Sigmoid colon (tissue), 7 donors: ENCODE measurements around the gene OPCML. TPM values are rescaled to one million over a fixed set of nuclear protein-coding genes. Genes with fewer than 3 reads are reported as not detected.

ENCODE experiments used
- DNase-seq: peaks from one replicate; pipeline ENCODE4 v3.0.0-alpha.2; 2019
- H3K27ac ChIP-seq, 4 donors: fragments of 200-600 bp; sonication (generic); one replicate each; pipeline ENCODE4 v1.5.1; 2016 to 2019; ENCODE audit warnings: mild to moderate bottlenecking in 1 of 4
- H3K27me3 ChIP-seq, 3 donors: fragments of 200-600 bp; sonication (generic); one replicate each; pipeline ENCODE4 v1.5.1; 2019; ENCODE audit warnings: mild to moderate bottlenecking in 1 of 3
- H3K36me3 ChIP-seq, 4 donors: fragments of 200-600 bp; sonication (generic); one replicate each; pipeline ENCODE4 v1.5.1; 2016 to 2019
- H3K4me1 ChIP-seq, 4 donors: fragments of 200-600 bp; sonication (generic); one replicate each; pipeline ENCODE4 v1.5.1; 2017 to 2019
- H3K4me3 ChIP-seq, 4 donors: fragments of 200-600 bp; sonication (generic); one replicate each; pipeline ENCODE4 v1.5.1; 2017 to 2019; ENCODE audit warnings: mild to moderate bottlenecking in 2 of 4, moderate library complexity in 1 of 4
- H3K9me3 ChIP-seq, 4 donors: fragments of 200-600 bp in 3 of 4; sonication (generic) in 3 of 4; one replicate each; pipeline versions ENCODE4 v1.5.1 to v1.6.1; 2013 to 2019
- CTCF ChIP-seq, 4 experiments: fragments of 450-650 bp in 3 of 4; fragments of 200-600 bp in 1 of 4; IDR thresholded peaks; one replicate each; pipeline ENCODE4 v1.5.1; 2016 to 2019; ENCODE audit warnings: antibody characterized with exemption in 4 of 4, mild to moderate bottlenecking in 3 of 4, moderate library complexity in 2 of 4
- EP300 ChIP-seq, 4 donors: sonication (generic); formaldehyde crosslinking; IDR thresholded peaks; one replicate each; pipeline ENCODE4 v1.6.1; 2017; ENCODE audit warnings: antibody characterized with exemption in 4 of 4
- POLR2A ChIP-seq, 2 donors: fragments of 450-650 bp; IDR thresholded peaks; one replicate each; pipeline ENCODE4 v1.6.1; 2016; ENCODE audit warnings: antibody characterized with exemption in 2 of 2, mild to moderate bottlenecking in 2 of 2, moderate library complexity in 2 of 2
- POLR2AphosphoS5 ChIP-seq, 4 donors: sonication (generic); formaldehyde crosslinking; IDR thresholded peaks; one replicate each; pipeline ENCODE4 v1.6.1; 2017; ENCODE audit warnings: antibody characterized with exemption in 4 of 4
- WGBS, 2 donors: extraction: QIAGEN DNeasy Blood & Tissue Kit; methylation state at CpG; one replicate each; pipeline ENCODE4 v1.1.7; 2013; 5-methylcytosine and 5-hydroxymethylcytosine counted together
- intact Hi-C: fragments of 100-400 bp; cut with DNase I; formaldehyde crosslinking; loops from one replicate; pipeline ENCODE4 v1.15.1; 2023
- polyA plus RNA-seq, 3 donors: library from polyadenylated mRNA; stranded (reverse); fragments of 200-250 nt; gene quantifications; one replicate each; pipeline ENCODE4 v1.2.3, GENCODE V29; 2013
- total RNA-seq, 4 donors: library from RNA; depleted of rRNA; stranded (reverse); fragments of >200 nt; gene quantifications; one replicate each; pipeline ENCODE4 v1.1.0, GENCODE V29; 2016
- donor health status: healthy with polysubstance abuse.
- donor health status: Bipolar disorder and iron deficiency.
- donor health status: healthy.

OPCML gene
- total and polyA plus RNA-seq, 7 donors = under 0.01 to 0.14 (median 0.03) TPM; not detected in 4

GRCh38 chr11:133118563-133119268 is 413.6 kb downstream of the OPCML start:
- TF ChIP-seq POLR2AphosphoS5 (IDR thresholded peaks at IDR 0.05) (no peak), CTCF (IDR thresholded peaks at IDR 0.05) (no peak), POLR2A (IDR thresholded peaks at IDR 0.05) (no peak), EP300 (IDR thresholded peaks at IDR 0.05) (no peak)
- intact Hi-C loops = no loop called here
- no peaks in the 10 kb centered on the region for H3K9me3 ChIP-seq
- DNase-seq = no peak
- no peaks in the 10 kb centered on the region for H3K36me3 ChIP-seq
- no peaks in the 10 kb centered on the region for H3K27me3 ChIP-seq
- H3K4me3 ChIP-seq = no peak overlapping the region
- H3K4me1 ChIP-seq = no peaks in the 10 kb centered on the region
- WGBS, 2 donors = 79 to 82% methylated on average over 7 of the region's 7 CpGs
- H3K27ac ChIP-seq = no peak overlapping the region

- Histone ChIP-seq H3K9me3 (no peaks in the 10 kb centered on the region), H3K4me1 (no peaks in the 10 kb centered on the region), H3K36me3 (no peaks in the 10 kb centered on the region), H3K27me3 (no peaks in the 10 kb centered on the region), H3K4me3 (no peak overlapping the region), H3K27ac (no peak overlapping the region)
- no peak for TF ChIP-seq POLR2A (IDR thresholded peaks at IDR 0.05)
- no peak for TF ChIP-seq POLR2AphosphoS5 (IDR thresholded peaks at IDR 0.05)
- no peak for TF ChIP-seq CTCF (IDR thresholded peaks at IDR 0.05)
- TF ChIP-seq EP300 (IDR thresholded peaks at IDR 0.05) = no peak
- 89 to 91% methylated on average over 7 of the region's 7 CpGs for WGBS, 2 donors
- intact Hi-C loops = no loop called here
- DNase-seq = no peak
These were observed 417.2 kb downstream of the OPCML start for GRCh38 chr11:133115099-133115498.

DNA sequence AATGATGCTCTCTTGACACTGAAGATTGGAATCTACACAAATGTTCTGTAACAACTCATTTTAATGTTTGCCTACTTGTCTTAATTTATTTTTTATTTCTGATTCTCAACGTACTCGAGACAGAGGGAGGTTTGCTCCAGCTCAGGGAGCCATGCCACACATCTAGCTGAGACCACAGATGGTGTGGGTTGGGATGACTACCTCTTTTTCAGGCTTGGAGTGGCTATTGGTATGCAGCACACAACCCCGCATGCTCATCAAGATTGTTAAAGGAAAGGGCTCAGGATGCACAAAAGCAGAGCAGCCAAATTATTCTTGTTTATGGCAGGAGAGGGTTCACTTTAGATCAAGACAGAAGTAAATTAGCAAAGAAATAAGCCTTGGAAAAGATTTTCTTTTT is 424.5 kb downstream of the OPCML start:
- Histone ChIP-seq H3K27ac (no peak overlapping the region), H3K27me3 (no peaks in the 10 kb centered on the region), H3K36me3 (no peaks in the 10 kb centered on the region), H3K4me3 (no peak overlapping the region), H3K9me3 (no peaks in the 10 kb centered on the region), H3K4me1 (no peaks in the 10 kb centered on the region)
- WGBS, 2 donors = 47 to 83% methylated on average over 3 of the region's 3 CpGs
- intact Hi-C loops = no loop called here
- no peak for DNase-seq
- TF ChIP-seq CTCF (IDR thresholded peaks at IDR 0.05) (no peak), EP300 (IDR thresholded peaks at IDR 0.05) (no peak), POLR2A (IDR thresholded peaks at IDR 0.05) (no peak), POLR2AphosphoS5 (IDR thresholded peaks at IDR 0.05) (no peak)

DNA sequence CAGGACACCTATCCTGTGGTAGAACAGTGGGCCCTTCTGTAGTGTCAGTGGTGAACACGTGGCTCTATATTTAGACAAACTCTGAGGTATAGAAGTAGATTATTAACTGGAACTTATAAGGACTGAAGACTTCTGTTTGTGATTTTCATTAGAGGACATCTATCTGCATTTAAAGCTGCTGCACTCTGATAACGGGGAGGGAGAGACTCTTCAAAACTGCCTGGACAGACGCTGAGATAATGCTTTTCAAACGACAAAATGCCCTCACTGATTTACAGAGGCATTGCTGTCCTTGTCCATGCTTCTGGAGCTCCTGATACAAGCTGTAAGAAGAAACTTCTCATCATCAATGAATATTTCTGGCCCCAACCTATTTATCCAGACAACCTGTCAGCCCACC is 425.2 kb downstream of the OPCML start:
- intact Hi-C loops = no loop called here
- Histone ChIP-seq H3K9me3 (no peaks in the 10 kb centered on the region), H3K27me3 (no peaks in the 10 kb centered on the region), H3K27ac (no peak overlapping the region), H3K36me3 (no peaks in the 10 kb centered on the region), H3K4me3 (no peak overlapping the region), H3K4me1 (no peaks in the 10 kb centered on the region)
- TF ChIP-seq POLR2A (IDR thresholded peaks at IDR 0.05) (no peak), EP300 (IDR thresholded peaks at IDR 0.05) (no peak), POLR2AphosphoS5 (IDR thresholded peaks at IDR 0.05) (no peak), CTCF (IDR thresholded peaks at IDR 0.05) (no peak)
- no peak for DNase-seq
- 64 to 83% methylated on average over 4 of the region's 4 CpGs for WGBS, 2 donors

DNA sequence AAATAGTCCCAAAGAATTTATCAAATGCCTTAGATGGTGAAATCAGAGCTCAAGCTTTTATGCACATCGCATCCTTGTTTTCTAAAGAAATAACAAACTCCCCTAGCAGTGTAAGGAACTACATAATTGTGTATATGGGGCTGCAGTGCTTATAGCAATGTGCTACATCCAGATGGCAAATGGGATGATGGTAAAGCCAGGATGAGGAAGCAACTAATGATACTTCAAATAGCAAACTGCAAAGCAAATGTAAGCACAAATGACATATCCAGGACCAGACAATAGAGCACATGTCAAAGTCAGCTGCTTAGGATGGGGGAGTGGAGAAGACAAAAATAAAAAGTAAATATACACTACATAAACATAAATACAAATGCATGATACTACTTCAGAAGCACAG is 425.9 kb downstream of the OPCML start:
- TF ChIP-seq CTCF (IDR thresholded peaks at IDR 0.05) = no peak
- no peak for TF ChIP-seq POLR2AphosphoS5 (IDR thresholded peaks at IDR 0.05)
- TF ChIP-seq POLR2A (IDR thresholded peaks at IDR 0.05) = no peak
- no peak for TF ChIP-seq EP300 (IDR thresholded peaks at IDR 0.05)

More for the DNA sequence above, 425.9 kb downstream of the OPCML start:
- no peak for DNase-seq
- 91 to 96% methylated on average over 1 of the region's 1 CpG for WGBS, 2 donors
- no peak overlapping the region for H3K4me3 ChIP-seq
- H3K27ac ChIP-seq = no peak overlapping the region
- H3K36me3 ChIP-seq = no peaks in the 10 kb centered on the region
- no peaks in the 10 kb centered on the region for H3K9me3 ChIP-seq
- H3K4me1 ChIP-seq = no peaks in the 10 kb centered on the region
- H3K27me3 ChIP-seq = no peaks in the 10 kb centered on the region
- intact Hi-C loops = no loop called here
